Tibial nerve (tissue), 4 donors: ENCODE measurements around the gene POU5F2. TPM values are rescaled to one million over a fixed set of nuclear protein-coding genes. Genes with fewer than 3 reads are reported as not detected.

Experiments
- DNase-seq, 2 donors: peaks; one replicate each; pipeline ENCODE4 v3.0.0-alpha.2; 2019; ENCODE audit warnings: low spot score in 2 of 2
- H3K27ac ChIP-seq, 4 donors: fragments of 200-600 bp; sonication (generic) in 3 of 4; one replicate each; pipeline ENCODE4 v1.5.1; 2017 to 2019; ENCODE audit warnings: mild to moderate bottlenecking in 1 of 4
- H3K27me3 ChIP-seq, 2 donors: fragments of 200-600 bp; sonication (generic) in 1 of 2; one replicate each; pipeline versions ENCODE4 v1.5.1 to v1.6.0; 2017 to 2019
- H3K36me3 ChIP-seq, 3 donors: fragments of 200-600 bp; sonication (generic); one replicate each; pipeline ENCODE4 v1.5.1; 2018 to 2019
- H3K4me1 ChIP-seq, 4 donors: fragments of 200-600 bp; sonication (generic) in 3 of 4; one replicate each; pipeline ENCODE4 v1.5.1; 2017 to 2019
- H3K4me3 ChIP-seq, 4 donors: fragments of 200-600 bp; sonication (generic) in 3 of 4; one replicate each; pipeline ENCODE4 v1.5.1; 2017 to 2019; ENCODE audit warnings: mild to moderate bottlenecking in 1 of 4, moderate library complexity in 1 of 4
- H3K9me3 ChIP-seq, 4 donors: fragments of 200-600 bp; sonication (generic) in 3 of 4; one replicate each; pipeline ENCODE4 v1.5.1; 2017 to 2019
- EP300 ChIP-seq, 2 donors: sonication (generic); formaldehyde crosslinking; IDR thresholded peaks; one replicate each; pipeline ENCODE4 v1.6.1; 2017; ENCODE audit warnings: antibody characterized with exemption in 2 of 2, mild to moderate bottlenecking in 1 of 2
- POLR2A ChIP-seq, 2 donors: fragments of 450-650 bp; IDR thresholded peaks; one replicate each; pipeline ENCODE4 v1.6.1; 2017; ENCODE audit warnings: antibody characterized with exemption in 2 of 2, mild to moderate bottlenecking in 2 of 2, moderate library complexity in 2 of 2
- WGBS, 2 donors: methylation state at CpG; one replicate each; pipeline ENCODE4 v1.1.5; 2018; 5-methylcytosine and 5-hydroxymethylcytosine counted together
- total RNA-seq, 4 donors: library from RNA; depleted of rRNA; stranded (reverse); fragments of >200 nt; gene quantifications; one replicate each; pipeline ENCODE4 v1.1.0, GENCODE V29; 2016
- TF ChIP-seq, protein P1 (sequence below), 5 experiments: fragments of 200-600 bp in 3 of 5; fragments of 450-650 bp in 2 of 5; sonication (generic) in 3 of 5; IDR thresholded peaks; one replicate each; pipeline ENCODE4 v1.5.1; 2016 to 2019; ENCODE audit warnings: antibody characterized with exemption in 5 of 5, mild to moderate bottlenecking in 3 of 5, moderate library complexity in 2 of 5

POU5F2 gene, protein sequence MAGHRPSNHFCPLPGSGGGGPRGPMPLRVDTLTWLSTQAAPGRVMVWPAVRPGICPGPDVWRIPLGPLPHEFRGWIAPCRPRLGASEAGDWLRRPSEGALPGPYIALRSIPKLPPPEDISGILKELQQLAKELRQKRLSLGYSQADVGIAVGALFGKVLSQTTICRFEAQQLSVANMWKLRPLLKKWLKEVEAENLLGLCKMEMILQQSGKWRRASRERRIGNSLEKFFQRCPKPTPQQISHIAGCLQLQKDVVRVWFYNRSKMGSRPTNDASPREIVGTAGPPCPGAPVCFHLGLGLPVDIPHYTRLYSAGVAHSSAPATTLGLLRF
- total RNA-seq = 1 to 10 TPM; 3.9 to 5.4 (median 5.0) TPM

DNA sequence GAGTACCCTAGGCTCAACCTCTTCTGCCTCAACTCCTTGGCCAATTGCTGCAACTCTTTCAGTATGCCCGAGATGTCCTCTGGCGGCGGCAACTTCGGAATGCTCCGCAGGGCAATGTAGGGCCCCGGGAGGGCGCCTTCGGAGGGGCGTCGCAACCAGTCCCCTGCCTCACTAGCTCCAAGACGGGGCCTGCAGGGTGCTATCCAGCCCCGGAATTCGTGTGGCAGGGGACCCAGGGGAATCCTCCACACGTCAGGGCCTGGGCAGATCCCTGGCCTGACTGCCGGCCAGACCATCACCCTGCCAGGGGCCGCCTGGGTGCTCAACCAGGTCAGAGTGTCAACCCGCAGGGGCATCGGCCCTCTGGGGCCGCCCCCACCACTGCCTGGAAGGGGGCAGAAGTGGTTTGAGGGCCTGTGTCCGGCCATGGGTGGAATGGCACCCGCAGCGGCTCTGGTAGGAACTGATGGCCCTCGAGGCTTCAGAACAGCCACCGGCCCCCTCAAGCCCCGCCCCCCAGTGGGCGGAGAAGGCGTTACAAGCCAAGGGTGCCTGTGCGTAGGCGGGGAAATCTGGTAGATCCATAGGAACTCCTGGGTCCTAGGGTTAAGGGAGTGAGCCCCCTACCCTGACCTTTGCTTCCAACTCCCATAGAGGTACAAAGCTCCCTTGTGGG, at the start of gene POU5F2:
TSS of gene POU5F2 (minus strand) at position 465 of the 676 bp plus-strand sequence. CDS start at position 428, 37 bp downstream.
- 93 to 97% methylated on average over 21 to 28 of the region's 29 CpGs for WGBS, 2 donors

DNA sequence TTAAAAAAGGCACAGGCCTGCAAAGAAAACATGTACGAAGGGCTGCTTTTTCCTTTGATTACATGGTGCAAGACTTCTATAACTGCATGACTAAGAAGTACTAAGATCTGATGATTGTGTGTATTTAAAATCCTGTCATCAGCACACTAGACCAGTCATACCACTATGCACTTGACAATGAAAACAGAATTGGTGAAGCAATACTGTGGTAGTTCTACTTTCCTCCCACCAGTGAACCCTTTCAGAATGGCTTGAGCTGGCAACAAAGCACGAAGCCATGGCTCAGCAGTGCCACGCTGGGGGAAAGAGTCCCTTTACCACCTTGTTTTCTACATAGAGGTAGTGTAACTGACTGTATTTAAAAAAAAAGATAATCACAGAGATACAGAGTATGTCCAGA, 49.0 kb upstream of the POU5F2 start:
- Histone ChIP-seq H3K27ac (no peak overlapping the region), H3K9me3 (no peaks in the 10 kb centered on the region), H3K4me3 (no peak overlapping the region), H3K27me3 (no peaks in the 10 kb centered on the region), H3K36me3 (peaks cover 0 to 17% (median 0%) of the 10 kb centered on the region in 3 donors), H3K4me1 (peaks cover 0 to 11% (median 0%) of the 10 kb centered on the region in 4 donors)
- DNase-seq = no peak
- WGBS, 2 donors = 80% methylated on average over 3 of the region's 3 CpGs
- TF ChIP-seq EP300 (IDR thresholded peaks at IDR 0.05) = no peak
- TF ChIP-seq, protein P1, sequence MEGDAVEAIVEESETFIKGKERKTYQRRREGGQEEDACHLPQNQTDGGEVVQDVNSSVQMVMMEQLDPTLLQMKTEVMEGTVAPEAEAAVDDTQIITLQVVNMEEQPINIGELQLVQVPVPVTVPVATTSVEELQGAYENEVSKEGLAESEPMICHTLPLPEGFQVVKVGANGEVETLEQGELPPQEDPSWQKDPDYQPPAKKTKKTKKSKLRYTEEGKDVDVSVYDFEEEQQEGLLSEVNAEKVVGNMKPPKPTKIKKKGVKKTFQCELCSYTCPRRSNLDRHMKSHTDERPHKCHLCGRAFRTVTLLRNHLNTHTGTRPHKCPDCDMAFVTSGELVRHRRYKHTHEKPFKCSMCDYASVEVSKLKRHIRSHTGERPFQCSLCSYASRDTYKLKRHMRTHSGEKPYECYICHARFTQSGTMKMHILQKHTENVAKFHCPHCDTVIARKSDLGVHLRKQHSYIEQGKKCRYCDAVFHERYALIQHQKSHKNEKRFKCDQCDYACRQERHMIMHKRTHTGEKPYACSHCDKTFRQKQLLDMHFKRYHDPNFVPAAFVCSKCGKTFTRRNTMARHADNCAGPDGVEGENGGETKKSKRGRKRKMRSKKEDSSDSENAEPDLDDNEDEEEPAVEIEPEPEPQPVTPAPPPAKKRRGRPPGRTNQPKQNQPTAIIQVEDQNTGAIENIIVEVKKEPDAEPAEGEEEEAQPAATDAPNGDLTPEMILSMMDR (IDR thresholded peaks at IDR 0.05) = no peak
- TF ChIP-seq POLR2A (IDR thresholded peaks at IDR 0.05) = no peak

More for the DNA sequence above, at the start of gene POU5F2:
- H3K4me1 ChIP-seq = no peaks in the 10 kb centered on the region
- peaks cover 0 to 4% (median 0%) of the 10 kb centered on the region in 4 donors for H3K9me3 ChIP-seq
- H3K4me3 ChIP-seq = no peak within 1 kb of the TSS
- H3K27me3 ChIP-seq = no peaks in the 10 kb centered on the region
- H3K27ac ChIP-seq = no peak within 1 kb of the TSS
- no peak for DNase-seq
- peaks cover 0 to 35% (median 0%) of the 10 kb centered on the region in 3 donors for H3K36me3 ChIP-seq
- TF ChIP-seq EP300 (IDR thresholded peaks at IDR 0.05) (no peak), POLR2A (IDR thresholded peaks at IDR 0.05) (no peak)
- TF ChIP-seq, protein P1 (IDR thresholded peaks at IDR 0.05) = no peak

DNA sequence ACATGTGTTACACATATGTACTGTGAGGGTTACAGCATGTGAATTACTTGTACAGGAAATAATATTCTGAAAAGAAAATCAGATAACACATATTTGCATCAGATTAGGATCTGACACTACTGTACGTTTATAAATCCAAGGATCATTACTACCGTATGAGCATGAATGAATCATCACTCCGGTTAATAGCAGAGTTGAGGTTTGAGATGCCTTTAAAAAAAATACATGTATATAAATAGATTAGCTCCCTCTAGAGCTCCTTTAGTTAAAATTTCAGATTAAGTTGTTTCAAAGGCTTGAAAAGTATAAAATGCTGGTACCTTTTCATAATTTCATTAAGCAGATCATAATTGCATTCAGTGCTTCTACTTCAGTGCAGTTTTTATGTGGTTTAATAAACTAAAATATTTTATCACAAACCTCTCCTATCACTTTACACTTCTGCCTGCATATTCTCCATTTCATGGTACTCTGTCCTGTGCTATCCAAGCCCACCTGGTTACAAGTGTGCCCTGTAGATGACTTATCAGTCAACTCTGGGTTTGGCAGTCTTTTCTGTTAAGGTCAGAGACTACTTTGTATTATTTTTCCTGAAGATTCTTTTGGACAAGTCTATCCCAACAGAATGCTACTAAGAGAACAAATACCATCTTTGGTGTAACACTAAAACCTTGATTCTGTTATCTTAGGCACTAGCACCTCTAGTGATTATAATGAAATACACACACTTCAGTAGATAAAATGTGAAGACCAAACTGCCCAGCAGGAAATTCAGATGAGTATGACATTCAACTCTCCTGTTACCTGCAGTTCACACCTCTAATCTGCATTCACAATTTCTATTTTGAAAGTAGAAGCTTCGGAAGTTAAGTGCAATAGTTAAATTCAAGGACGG, 48.0 kb upstream of the POU5F2 start:
- Histone ChIP-seq H3K27ac (no peak overlapping the region), H3K27me3 (no peaks in the 10 kb centered on the region), H3K4me3 (no peak overlapping the region), H3K4me1 (peaks cover 0 to 11% (median 0%) of the 10 kb centered on the region in 4 donors), H3K9me3 (no peaks in the 10 kb centered on the region), H3K36me3 (peaks cover 0 to 8% (median 0%) of the 10 kb centered on the region in 3 donors)
- no peak for TF ChIP-seq EP300 (IDR thresholded peaks at IDR 0.05)
- TF ChIP-seq POLR2A (IDR thresholded peaks at IDR 0.05) = no peak
- TF ChIP-seq, protein P1 (IDR thresholded peaks at IDR 0.05) = no peak
- no peak for DNase-seq
- 48 to 52% methylated on average over 5 of the region's 5 CpGs for WGBS, 2 donors

DNA sequence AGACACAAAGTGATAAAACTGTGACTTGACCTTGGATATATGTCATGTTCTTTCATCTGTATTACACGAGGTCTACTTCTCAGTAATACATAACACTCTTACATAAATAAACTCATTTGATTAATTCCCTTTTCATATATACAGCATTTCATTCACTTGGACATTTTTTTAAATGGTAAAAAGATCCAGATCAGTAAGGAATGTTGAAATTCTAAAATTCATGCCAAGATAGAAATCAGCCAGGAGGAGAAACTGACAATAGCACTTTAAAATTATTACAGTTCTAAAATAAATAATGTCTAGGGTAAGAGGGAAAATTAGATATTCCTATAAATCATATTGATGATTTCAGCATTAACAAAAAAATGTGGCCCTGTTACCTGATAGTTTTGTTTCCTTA, 46.2 kb upstream of the POU5F2 start:
- H3K27me3 ChIP-seq = no peaks in the 10 kb centered on the region
- TF ChIP-seq POLR2A (IDR thresholded peaks at IDR 0.05) = no peak
- TF ChIP-seq EP300 (IDR thresholded peaks at IDR 0.05) = no peak
- TF ChIP-seq, protein P1 (IDR thresholded peaks at IDR 0.05) = no peak
- no peak overlapping the region for H3K27ac ChIP-seq
- no peaks in the 10 kb centered on the region for H3K9me3 ChIP-seq
- no peak for DNase-seq
- WGBS, 2 donors = 60 to 61% methylated on average over 1 of the region's 1 CpG
- no peaks in the 10 kb centered on the region for H3K36me3 ChIP-seq
- H3K4me1 ChIP-seq = peaks cover 0 to 11% (median 0%) of the 10 kb centered on the region in 4 donors
- H3K4me3 ChIP-seq = no peak overlapping the region
